Activated T-cell treated with anti-CD3 and anti-CD28 coated beads, Interleukin-2, amount 50 U/mL, for 4 hours (primary cell): ENCODE data around the gene WDR89. TPM values are rescaled to one million over a fixed set of nuclear protein-coding genes. Genes with fewer than 3 reads are reported as not detected.
A peak's percentile ranks its signal among the peaks of the same experiment; 100 is the strongest.
"Not testable (repeated sequence)": the region's sequence is repeated elsewhere in the genome, so short reads cannot be mapped to it uniquely, and the experiment has no call there.

Experiments
- ATAC-seq, 2 donors: fragments of 200-7000 bp; cut with Tn5 transposase; one replicate each; pipeline ENCODE4 v1.10.0; 2021
- DNase-seq: peaks from one replicate; pipeline ENCODE4 v3.0.0-alpha.2; 2020
- H3K27me3 Mint-ChIP-seq: one replicate; pipeline ENCODE4 v1.8.0; 2021; ENCODE audit warnings: low read depth, mixed read lengths
- H3K36me3 Mint-ChIP-seq: one replicate; pipeline ENCODE4 v1.8.0; 2022; ENCODE audit warnings: mixed read lengths; ENCODE audit not compliant: insufficient read depth
- H3K4me1 Mint-ChIP-seq: one replicate; pipeline ENCODE4 v1.8.0; 2021; ENCODE audit warnings: low read depth, mixed read lengths
- H3K4me3 Mint-ChIP-seq: one replicate; pipeline ENCODE4 v1.8.0; 2021; ENCODE audit warnings: mild to moderate bottlenecking, moderate library complexity, mixed read lengths
- H3K9me3 Mint-ChIP-seq: one replicate; pipeline ENCODE4 v1.8.0; 2021; ENCODE audit warnings: mixed read lengths
- total RNA-seq, 3 donors: library from RNA; stranded (reverse); gene quantifications; one replicate each; pipeline ENCODE4 v1.2.1, GENCODE V29; 2021

The WDR89 gene
- total RNA-seq, 3 donors from 2014 or later = 33.1 to 38.5 (median 33.2) TPM

GRCh38 chr14:63636094-63636635, 5.5 kb downstream of the WDR89 start:
- not testable (repeated sequence) for H3K27me3 Mint-ChIP-seq, H3K4me3 Mint-ChIP-seq, ATAC-seq, DNase-seq
- H3K4me1 Mint-ChIP-seq = peaks cover 58% of the 10 kb centered on the region
- peaks cover 16% of the 10 kb centered on the region for H3K9me3 Mint-ChIP-seq
- peaks cover 33% of the 10 kb centered on the region for H3K36me3 Mint-ChIP-seq

- H3K4me3 Mint-ChIP-seq = no peak overlapping the region
- DNase-seq (no peak), ATAC-seq (no peak)
- H3K27me3 Mint-ChIP-seq = no peaks in the 10 kb centered on the region
- H3K36me3 Mint-ChIP-seq = peaks cover 37% of the 10 kb centered on the region
- peaks cover 47% of the 10 kb centered on the region for H3K4me1 Mint-ChIP-seq
- H3K9me3 Mint-ChIP-seq = peaks cover 16% of the 10 kb centered on the region
These were observed 7.9 kb downstream of the WDR89 start for GRCh38 chr14:63633801-63634200.

DNA sequence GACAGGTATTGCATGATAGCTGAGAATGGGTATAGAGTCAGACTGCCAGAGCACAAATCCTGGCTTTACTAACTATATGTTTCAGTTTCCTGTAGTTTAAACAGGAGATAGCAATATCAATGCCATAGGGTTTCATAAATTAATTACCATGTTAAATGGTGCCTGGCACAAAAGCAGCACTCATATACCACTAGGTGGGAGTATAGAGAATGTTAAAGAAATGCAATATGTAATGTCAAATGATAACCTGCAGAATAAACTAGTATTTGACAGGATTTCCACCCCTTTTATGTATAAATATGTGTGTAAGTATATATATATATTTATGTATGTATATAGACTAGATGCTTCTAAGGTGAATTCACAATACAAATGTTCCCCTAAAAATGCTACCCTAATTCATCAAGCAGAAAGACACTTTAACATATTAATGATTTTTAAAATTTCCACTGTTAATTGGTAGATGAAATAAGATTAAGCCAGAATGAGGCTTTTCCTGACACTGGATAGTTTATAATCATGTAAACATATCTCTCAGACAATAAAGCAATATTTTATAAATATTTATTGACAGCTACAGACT, 8.6 kb downstream of the WDR89 start:
- Mint-ChIP-seq H3K27me3 (no peaks in the 10 kb centered on the region), H3K4me1 (peaks cover 43% of the 10 kb centered on the region), H3K36me3 (peaks cover 34% of the 10 kb centered on the region), H3K4me3 (no peak overlapping the region), H3K9me3 (peaks cover 16% of the 10 kb centered on the region)
- DNase-seq = no peak
- ATAC-seq = peak; percentile 71 to 80

GRCh38 chr14:63624701-63625100, 17.0 kb downstream of the WDR89 start:
- Mint-ChIP-seq H3K9me3 (no peaks in the 10 kb centered on the region), H3K36me3 (peaks cover 26% of the 10 kb centered on the region), H3K4me3 (no peak overlapping the region), H3K27me3 (no peaks in the 10 kb centered on the region), H3K4me1 (peaks cover 27% of the 10 kb centered on the region)
- no peak for ATAC-seq
- DNase-seq = no peak

- Mint-ChIP-seq H3K36me3 (peaks cover 23% of the 10 kb centered on the region), H3K4me3 (no peak overlapping the region), H3K9me3 (no peaks in the 10 kb centered on the region), H3K4me1 (peaks cover 26% of the 10 kb centered on the region), H3K27me3 (no peaks in the 10 kb centered on the region)
- ATAC-seq (no peak), DNase-seq (no peak)
These were observed 17.5 kb downstream of the WDR89 start for GRCh38 chr14:63624203-63624602.

- Mint-ChIP-seq H3K36me3 (peaks cover 26% of the 10 kb centered on the region), H3K4me1 (peaks cover 30% of the 10 kb centered on the region)
- ATAC-seq, H3K27me3 Mint-ChIP-seq, DNase-seq, H3K9me3 Mint-ChIP-seq, H3K4me3 Mint-ChIP-seq: not testable (repeated sequence)
These were observed 19.7 kb downstream of the WDR89 start for GRCh38 chr14:63621975-63622374.

- DNase-seq = no peak
- Mint-ChIP-seq H3K4me3 (no peak overlapping the region), H3K9me3 (no peaks in the 10 kb centered on the region), H3K27me3 (no peaks in the 10 kb centered on the region), H3K36me3 (peaks cover 26% of the 10 kb centered on the region), H3K4me1 (peaks cover 38% of the 10 kb centered on the region)
- no peak for ATAC-seq
These were observed 25.7 kb downstream of the WDR89 start for GRCh38 chr14:63616015-63616414.

DNA sequence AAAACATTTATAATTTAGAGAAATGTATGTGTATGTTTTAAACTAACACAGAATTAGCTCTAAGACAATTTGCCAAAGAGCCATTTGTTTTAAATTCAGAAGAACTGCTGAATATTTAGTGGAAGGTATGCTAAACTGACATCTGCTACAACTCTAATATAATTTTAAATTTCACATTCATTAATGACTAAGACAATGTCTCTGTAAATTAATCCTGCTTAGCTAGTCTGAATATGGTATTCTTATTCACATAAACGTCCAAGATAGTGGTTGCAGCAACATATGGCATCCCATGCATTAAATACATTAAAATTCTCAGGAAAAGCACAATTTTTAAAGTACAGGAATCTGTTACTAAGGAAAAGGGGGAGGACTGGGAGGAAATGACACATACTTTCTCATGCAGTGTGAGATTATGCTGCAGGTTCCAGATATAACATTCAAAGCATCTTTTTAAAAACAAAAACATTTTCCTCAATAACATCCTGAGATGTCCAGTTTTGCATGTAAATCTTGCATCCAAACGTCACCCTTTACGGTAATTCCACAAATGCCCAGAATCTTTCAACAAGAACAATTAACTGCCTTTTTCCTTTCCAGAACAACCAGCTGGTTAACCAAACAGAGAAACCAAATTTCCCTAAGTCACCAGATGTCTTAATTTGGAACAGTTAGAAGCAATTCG, 26.9 kb downstream of the WDR89 start:
- ATAC-seq (no peak), DNase-seq (no peak)
- Mint-ChIP-seq H3K36me3 (peaks cover 23% of the 10 kb centered on the region), H3K9me3 (no peaks in the 10 kb centered on the region), H3K4me1 (peaks cover 35% of the 10 kb centered on the region), H3K4me3 (no peak overlapping the region), H3K27me3 (no peaks in the 10 kb centered on the region)

DNA sequence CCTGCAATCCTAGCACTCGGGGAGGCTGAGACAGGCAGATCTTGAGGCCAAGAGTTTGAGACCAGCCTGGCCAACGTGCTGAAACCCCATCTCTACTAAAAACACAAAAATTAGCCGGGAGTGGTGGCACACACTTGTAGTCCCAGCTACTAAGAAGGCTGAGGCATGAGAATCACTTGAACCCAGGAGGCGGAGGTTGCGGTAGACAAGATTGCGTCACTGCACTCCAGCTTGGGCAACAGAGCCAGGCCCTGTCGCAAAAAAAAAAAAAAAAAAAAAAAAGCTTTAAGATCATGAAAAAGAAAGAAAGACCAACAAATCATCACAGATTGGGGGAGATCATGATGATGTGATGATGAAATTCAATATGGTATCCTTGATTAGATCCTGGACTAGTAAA, 30.6 kb downstream of the WDR89 start:
- Mint-ChIP-seq H3K27me3 (no peaks in the 10 kb centered on the region), H3K4me3 (no peak overlapping the region), H3K4me1 (peaks cover 19% of the 10 kb centered on the region), H3K9me3 (no peaks in the 10 kb centered on the region), H3K36me3 (peaks cover 18% of the 10 kb centered on the region)
- DNase-seq = no peak
- no peak for ATAC-seq

DNA sequence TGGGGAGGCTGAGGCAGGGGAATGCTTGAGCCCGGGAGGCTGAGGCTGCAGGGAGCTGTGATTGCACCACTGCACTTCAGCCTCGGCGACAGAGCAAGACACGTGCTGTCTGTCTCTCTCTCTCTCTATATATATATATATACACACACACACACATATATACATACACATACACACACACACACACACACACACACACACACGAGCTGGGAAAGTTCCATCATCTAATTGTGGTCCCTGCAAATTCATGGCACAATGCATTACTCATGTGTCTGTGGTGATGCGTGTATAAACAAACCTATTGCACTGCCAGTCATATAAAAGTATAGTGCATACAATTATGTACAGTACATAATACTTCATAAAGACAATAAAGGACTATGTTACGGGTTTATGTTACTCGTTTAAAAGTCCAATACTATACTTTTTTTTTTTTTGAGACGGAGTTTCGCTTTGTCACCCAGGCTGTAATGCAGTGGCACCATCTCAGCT, 36.6 kb downstream of the WDR89 start:
- no peaks in the 10 kb centered on the region for H3K9me3 Mint-ChIP-seq
- DNase-seq = no peak
- H3K27me3 Mint-ChIP-seq = no peaks in the 10 kb centered on the region
- no peak for ATAC-seq
- peaks cover 30% of the 10 kb centered on the region for H3K36me3 Mint-ChIP-seq
- H3K4me3 Mint-ChIP-seq = no peak overlapping the region
- peaks cover 4% of the 10 kb centered on the region for H3K4me1 Mint-ChIP-seq

- Mint-ChIP-seq H3K36me3 (peaks cover 31% of the 10 kb centered on the region), H3K4me1 (peaks cover 4% of the 10 kb centered on the region), H3K27me3 (no peaks in the 10 kb centered on the region), H3K9me3 (no peaks in the 10 kb centered on the region), H3K4me3 (no peak overlapping the region)
- ATAC-seq (no peak), DNase-seq (no peak)
These were observed 37.0 kb downstream of the WDR89 start for GRCh38 chr14:63604626-63605025.

GRCh38 chr14:63603749-63604277, 37.9 kb downstream of the WDR89 start:
- Mint-ChIP-seq H3K4me1 (peaks cover 4% of the 10 kb centered on the region), H3K4me3 (no peak overlapping the region), H3K9me3 (no peaks in the 10 kb centered on the region), H3K27me3 (no peaks in the 10 kb centered on the region), H3K36me3 (peaks cover 39% of the 10 kb centered on the region)
- DNase-seq = no peak
- no peak for ATAC-seq

DNA sequence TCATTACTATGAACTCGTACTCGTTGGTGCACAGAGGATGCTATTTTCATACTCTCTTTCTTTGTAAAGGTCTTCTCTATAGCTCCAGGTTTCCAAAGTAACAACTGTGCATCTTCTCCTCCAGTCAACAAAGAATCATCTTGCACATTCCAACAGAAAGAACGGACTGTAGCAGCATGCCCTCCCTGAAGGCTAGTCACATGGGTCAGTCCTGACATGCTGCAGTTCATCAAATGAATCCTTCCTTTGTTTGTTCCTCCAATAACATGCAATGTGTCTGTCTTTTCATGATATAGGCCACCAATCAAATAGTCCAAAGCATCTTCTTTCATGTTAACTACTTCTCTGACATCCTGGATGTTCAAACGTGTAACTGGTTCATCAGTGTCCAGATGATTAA, 42.9 kb downstream of the WDR89 start:
- DNase-seq (no peak), ATAC-seq (no peak)
- H3K4me1 Mint-ChIP-seq = peaks cover 2% of the 10 kb centered on the region
- H3K9me3 Mint-ChIP-seq = peaks cover 20% of the 10 kb centered on the region
- peaks cover 64% of the 10 kb centered on the region for H3K36me3 Mint-ChIP-seq
- no peaks in the 10 kb centered on the region for H3K27me3 Mint-ChIP-seq
- no peak overlapping the region for H3K4me3 Mint-ChIP-seq

GRCh38 chr14:63596998-63597658, 44.5 kb downstream of the WDR89 start:
- Mint-ChIP-seq H3K4me3 (no peak overlapping the region), H3K4me1 (no peaks in the 10 kb centered on the region), H3K9me3 (peaks cover 27% of the 10 kb centered on the region), H3K36me3 (peaks cover 55% of the 10 kb centered on the region), H3K27me3 (no peaks in the 10 kb centered on the region)
- ATAC-seq (no peak), DNase-seq (no peak)
